Activated naive CD4-positive, alpha-beta T cell treated with anti-CD3 and anti-CD28 coated beads, Interleukin-2, amount 50 U/mL, for 24 hours (primary cell): ENCODE data around the gene ACOX1.

Experiments
- H3K27ac Mint-ChIP-seq: one replicate; pipeline ENCODE4 v1.8.0; 2021; ENCODE audit warnings: mild to moderate bottlenecking, mixed read lengths
- H3K27me3 Mint-ChIP-seq: one replicate; pipeline ENCODE4 v1.8.0; 2021; ENCODE audit warnings: mixed read lengths
- H3K36me3 Mint-ChIP-seq: one replicate; pipeline ENCODE4 v1.8.0; 2021; ENCODE audit warnings: mixed read lengths
- H3K4me1 Mint-ChIP-seq: one replicate; pipeline ENCODE4 v1.8.0; 2021; ENCODE audit warnings: mixed read lengths
- H3K4me3 Mint-ChIP-seq: one replicate; pipeline ENCODE4 v1.8.0; 2021; ENCODE audit warnings: mild to moderate bottlenecking, mixed read lengths
- H3K9me3 Mint-ChIP-seq: one replicate; pipeline ENCODE4 v1.8.0; 2021; ENCODE audit warnings: mixed read lengths

The ACOX1 gene

DNA sequence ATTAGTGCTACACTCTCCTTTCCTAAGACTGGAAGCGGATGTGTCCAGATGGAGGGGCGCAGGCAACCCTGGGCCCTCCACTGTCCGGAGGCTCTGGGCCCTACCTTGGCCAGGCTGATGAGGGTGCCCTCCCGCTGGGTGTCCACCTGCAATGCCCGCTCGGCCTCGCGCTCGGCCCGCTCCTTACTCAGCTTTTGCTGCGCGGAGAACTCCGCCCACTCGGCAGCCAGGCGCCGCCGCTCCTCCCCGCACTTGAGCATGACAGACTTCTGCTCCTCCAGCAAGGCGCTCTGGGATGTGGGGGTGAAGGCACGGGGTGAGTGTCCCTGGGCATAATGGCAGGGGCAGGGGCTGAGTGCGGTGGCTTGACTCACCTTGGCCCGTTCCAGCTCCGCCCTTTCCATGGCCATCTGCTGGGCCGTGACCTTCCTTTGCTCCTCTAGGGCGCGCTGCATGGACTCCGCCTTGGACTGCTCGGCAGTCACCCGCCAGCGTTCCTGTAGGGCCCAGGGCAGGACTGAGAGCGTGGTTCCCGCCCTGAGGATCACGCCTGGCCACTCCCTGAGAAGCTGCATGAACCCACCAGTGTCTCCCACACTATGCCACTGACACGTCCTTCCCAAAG lies 64.2 kb downstream of the ACOX1 start:
- peaks cover 3% of the 10 kb centered on the region for H3K36me3 Mint-ChIP-seq
- H3K27me3 Mint-ChIP-seq: no peaks in the 10 kb centered on the region
- no peak overlapping the region for H3K27ac Mint-ChIP-seq
- no peaks in the 10 kb centered on the region for H3K9me3 Mint-ChIP-seq
- H3K4me3 Mint-ChIP-seq: no peak overlapping the region
- H3K4me1 Mint-ChIP-seq: peaks cover 4% of the 10 kb centered on the region

- Mint-ChIP-seq H3K36me3 (peaks cover 3% of the 10 kb centered on the region), H3K9me3 (no peaks in the 10 kb centered on the region), H3K27me3 (no peaks in the 10 kb centered on the region), H3K27ac (no peak overlapping the region), H3K4me3 (no peak overlapping the region), H3K4me1 (peaks cover 4% of the 10 kb centered on the region)
Measured at GRCh38 chr17:75913537-75914210, 65.3 kb downstream of the ACOX1 start.

GRCh38 chr17:75910699-75911098 lies 68.3 kb downstream of the ACOX1 start:
- Mint-ChIP-seq H3K27me3 (no peaks in the 10 kb centered on the region), H3K27ac (no peak overlapping the region), H3K9me3 (no peaks in the 10 kb centered on the region), H3K4me3 (no peak overlapping the region), H3K36me3 (no peaks in the 10 kb centered on the region), H3K4me1 (peaks cover 10% of the 10 kb centered on the region)

DNA sequence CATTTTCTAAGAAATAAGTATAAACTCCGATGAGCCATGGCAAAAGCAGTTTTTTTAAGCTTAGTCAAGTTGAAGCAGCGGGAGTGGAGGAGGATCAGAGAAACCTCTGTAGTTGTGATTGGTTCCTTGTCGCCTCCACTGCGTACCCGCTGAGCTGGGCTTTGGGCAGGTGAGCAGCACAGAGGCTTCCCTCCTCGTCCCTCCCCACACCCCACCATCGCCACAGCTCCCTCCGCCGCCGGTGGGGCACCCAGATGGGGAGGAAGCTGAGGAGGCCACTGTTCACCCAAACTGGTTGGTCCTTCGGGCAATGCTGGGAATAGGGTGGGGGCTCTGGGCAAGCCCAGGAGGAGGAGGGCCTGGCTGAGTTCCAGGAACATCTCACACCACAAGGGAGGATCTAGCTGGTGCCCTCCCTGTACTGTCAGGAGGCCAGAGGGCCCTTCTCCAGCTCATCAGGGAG lies 69.1 kb downstream of the ACOX1 start:
- H3K36me3 Mint-ChIP-seq: no peaks in the 10 kb centered on the region
- H3K27ac Mint-ChIP-seq: no peak overlapping the region
- peaks cover 10% of the 10 kb centered on the region for H3K4me1 Mint-ChIP-seq
- H3K4me3 Mint-ChIP-seq: no peak overlapping the region
- no peaks in the 10 kb centered on the region for H3K9me3 Mint-ChIP-seq
- H3K27me3 Mint-ChIP-seq: no peaks in the 10 kb centered on the region

DNA sequence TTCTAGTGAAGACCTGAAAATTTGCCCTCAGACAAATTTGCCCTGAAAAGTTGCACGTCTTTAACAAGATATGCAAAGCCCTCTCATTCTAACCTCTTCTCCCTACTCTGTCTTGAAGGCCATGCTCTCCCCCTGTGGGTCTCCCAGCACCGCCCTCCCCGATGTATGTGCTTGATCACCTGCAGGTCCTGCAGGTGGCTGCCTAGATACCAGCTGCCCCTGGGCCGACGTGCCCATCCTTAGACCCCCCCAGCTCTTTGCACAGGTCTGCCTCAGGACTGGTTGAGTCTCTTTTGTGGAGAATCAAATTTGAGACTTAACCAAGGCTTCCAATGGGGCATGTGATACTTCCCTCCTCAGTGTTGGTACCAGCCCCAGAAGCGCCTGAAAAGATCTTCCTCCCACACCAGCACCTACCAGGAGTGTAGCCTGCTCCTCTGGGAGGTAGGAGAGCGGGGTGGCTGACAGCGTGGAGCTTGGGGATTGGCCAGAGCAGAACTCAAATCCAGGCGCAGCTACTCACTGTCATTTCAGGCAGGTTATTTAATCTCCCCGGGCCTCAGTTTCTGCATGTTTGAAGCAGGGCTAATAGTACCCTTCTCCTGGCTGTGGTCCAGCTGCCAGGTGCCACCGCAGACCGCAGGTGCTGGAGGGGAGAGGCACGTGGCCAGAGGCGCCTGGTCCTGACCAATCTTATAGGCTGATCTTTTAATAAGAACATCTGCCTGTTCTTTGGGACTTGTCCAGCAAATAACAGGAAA lies 69.7 kb downstream of the ACOX1 start:
- Mint-ChIP-seq H3K4me3 (no peak overlapping the region), H3K4me1 (peaks cover 10% of the 10 kb centered on the region), H3K9me3 (no peaks in the 10 kb centered on the region), H3K27me3 (no peaks in the 10 kb centered on the region), H3K36me3 (no peaks in the 10 kb centered on the region), H3K27ac (no peak overlapping the region)

- Mint-ChIP-seq H3K4me3 (no peak overlapping the region), H3K27me3 (no peaks in the 10 kb centered on the region), H3K9me3 (no peaks in the 10 kb centered on the region), H3K27ac (no peak overlapping the region), H3K4me1 (peaks cover 13% of the 10 kb centered on the region), H3K36me3 (no peaks in the 10 kb centered on the region)
Measured at GRCh38 chr17:75908201-75908600, 70.8 kb downstream of the ACOX1 start.

- no peaks in the 10 kb centered on the region for H3K27me3 Mint-ChIP-seq
- H3K4me3 Mint-ChIP-seq: peak overlapping the region; percentile 52
Measured at GRCh38 chr17:75906143-75906884, 72.7 kb downstream of the ACOX1 start.

DNA sequence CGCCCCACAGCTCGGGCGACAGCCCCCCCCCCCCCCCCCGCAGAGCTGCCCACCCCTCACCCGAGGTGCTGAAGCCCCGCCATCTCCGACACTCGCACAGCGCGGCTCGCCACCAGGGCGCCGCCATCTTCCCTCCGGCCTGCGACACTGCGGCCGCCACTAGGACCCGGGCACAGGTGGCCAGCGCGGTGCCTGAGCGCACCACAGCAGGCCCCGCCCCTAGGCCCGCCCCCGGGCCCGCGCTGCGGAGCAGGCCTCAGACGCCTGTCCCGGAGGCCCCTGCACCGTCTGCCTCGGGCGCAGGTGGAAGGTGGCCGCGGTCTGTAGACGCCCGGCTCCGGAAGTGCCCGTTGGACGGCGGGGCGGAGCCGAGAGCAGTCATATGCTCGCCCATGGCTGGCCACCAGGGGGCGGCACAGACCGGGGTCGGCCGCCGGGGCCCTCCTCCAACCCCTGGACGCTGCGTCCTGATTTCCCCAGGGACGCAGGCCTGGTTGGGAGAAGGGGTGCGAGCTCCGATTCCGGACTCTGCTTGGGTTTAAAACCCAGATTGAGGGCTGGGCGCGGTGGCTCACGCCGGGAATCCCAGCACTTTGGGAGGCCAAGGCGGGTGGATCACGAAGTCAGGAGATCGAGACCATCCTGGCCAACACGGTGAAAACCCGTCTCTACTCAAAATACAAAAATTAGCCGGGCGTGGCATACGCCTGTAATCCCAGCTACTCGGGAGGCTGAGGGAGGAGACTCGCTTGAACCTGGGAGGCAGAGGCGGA lies 74.0 kb downstream of the ACOX1 start, which contains the start of gene MRPL38:
Gene MRPL38 (minus strand): TSS at position 136 of the 773 bp plus-strand sequence. CDS start 9 bp downstream, at position 127.
- H3K4me3 Mint-ChIP-seq: peak within 1 kb of the TSS; percentile 96
- no peaks in the 10 kb centered on the region for H3K9me3 Mint-ChIP-seq
- peak within 1 kb of the TSS; percentile 94 for H3K27ac Mint-ChIP-seq

More at GRCh38 chr17:75906143-75906884, 72.7 kb downstream of the ACOX1 start:
- peaks cover 13% of the 10 kb centered on the region for H3K4me1 Mint-ChIP-seq
- H3K9me3 Mint-ChIP-seq: no peaks in the 10 kb centered on the region
- H3K27ac Mint-ChIP-seq: no peak overlapping the region
- no peaks in the 10 kb centered on the region for H3K36me3 Mint-ChIP-seq

DNA sequence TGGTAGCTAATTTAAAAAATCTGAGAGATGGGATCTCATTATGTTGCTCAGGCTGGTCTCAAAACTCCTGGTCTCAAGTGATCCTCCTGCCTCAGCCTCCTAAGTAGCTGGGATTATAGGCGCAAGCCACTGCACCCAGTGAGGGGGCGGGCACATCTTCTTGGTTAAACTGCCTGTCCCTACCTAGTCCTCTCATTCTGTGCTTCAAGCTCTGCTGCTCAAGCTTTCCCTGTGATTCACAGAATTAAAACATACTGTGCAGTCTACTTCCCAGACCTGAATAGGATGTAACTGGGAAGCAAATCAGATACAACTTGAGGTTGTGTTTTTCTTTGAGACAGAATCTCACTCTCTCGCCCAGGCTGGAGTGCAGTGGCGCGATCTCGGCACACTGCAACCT lies 76.6 kb downstream of the ACOX1 start:
- H3K27me3 Mint-ChIP-seq: no peaks in the 10 kb centered on the region

More for the DNA sequence above, 74.0 kb downstream of the ACOX1 start, which contains the start of gene MRPL38:
- Mint-ChIP-seq H3K36me3 (no peaks in the 10 kb centered on the region), H3K27me3 (no peaks in the 10 kb centered on the region), H3K4me1 (peaks cover 11% of the 10 kb centered on the region)

GRCh38 chr17:75901727-75902126 lies 77.2 kb downstream of the ACOX1 start:
- no peaks in the 10 kb centered on the region for H3K9me3 Mint-ChIP-seq
- peaks cover 9% of the 10 kb centered on the region for H3K4me1 Mint-ChIP-seq
- H3K27ac Mint-ChIP-seq: no peak overlapping the region
- H3K4me3 Mint-ChIP-seq: no peak overlapping the region
- H3K36me3 Mint-ChIP-seq: peaks cover 5% of the 10 kb centered on the region
- no peaks in the 10 kb centered on the region for H3K27me3 Mint-ChIP-seq

More for the DNA sequence above, 76.6 kb downstream of the ACOX1 start:
- Mint-ChIP-seq H3K4me3 (no peak overlapping the region), H3K27ac (no peak overlapping the region), H3K4me1 (peaks cover 9% of the 10 kb centered on the region), H3K36me3 (peaks cover 5% of the 10 kb centered on the region), H3K9me3 (no peaks in the 10 kb centered on the region)

DNA sequence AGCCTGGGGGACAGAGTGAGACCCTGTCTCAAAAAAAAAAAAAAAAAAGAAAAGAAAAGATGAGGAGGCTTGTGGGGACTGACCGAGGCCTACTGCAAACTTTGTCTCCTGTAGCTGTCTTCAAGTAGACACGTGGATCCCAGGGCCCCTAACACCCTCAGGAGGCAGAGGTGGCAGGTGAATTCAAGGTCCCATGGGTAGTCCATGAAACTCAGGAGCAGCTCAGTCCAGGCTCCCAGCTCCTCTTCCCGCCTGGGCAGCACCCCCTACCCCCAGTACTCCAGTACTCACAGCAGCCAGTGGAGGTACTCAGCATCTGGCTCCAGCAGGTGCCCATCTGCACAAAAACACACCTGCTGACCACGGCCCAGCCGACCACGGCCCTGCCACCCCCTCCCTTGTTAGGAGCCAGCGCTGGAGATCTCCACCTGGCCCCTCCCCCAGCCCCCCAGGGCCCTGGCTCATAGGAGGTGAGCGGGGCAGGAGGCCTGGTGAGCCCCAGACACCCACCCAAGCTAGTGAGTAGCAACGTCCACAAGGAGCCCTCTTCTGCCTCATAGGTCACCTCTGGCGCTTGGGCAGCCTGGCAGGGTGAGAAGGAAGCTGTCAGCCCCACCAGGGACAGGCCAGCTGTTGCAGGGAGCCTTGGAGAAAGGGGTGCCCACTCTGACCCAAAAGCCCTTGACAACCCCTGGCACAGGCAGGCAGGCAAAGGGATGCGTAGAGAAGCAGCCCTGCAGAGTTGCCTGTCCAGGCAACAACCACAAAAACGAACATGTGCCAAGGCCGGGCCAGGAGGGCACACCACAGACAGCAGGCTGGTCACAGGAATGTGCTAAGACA lies 78.1 kb downstream of the ACOX1 start:
- H3K4me3 Mint-ChIP-seq: no peak overlapping the region
- no peak overlapping the region for H3K27ac Mint-ChIP-seq
- no peaks in the 10 kb centered on the region for H3K9me3 Mint-ChIP-seq
- peaks cover 4% of the 10 kb centered on the region for H3K4me1 Mint-ChIP-seq
- H3K27me3 Mint-ChIP-seq: no peaks in the 10 kb centered on the region
- peaks cover 5% of the 10 kb centered on the region for H3K36me3 Mint-ChIP-seq

DNA sequence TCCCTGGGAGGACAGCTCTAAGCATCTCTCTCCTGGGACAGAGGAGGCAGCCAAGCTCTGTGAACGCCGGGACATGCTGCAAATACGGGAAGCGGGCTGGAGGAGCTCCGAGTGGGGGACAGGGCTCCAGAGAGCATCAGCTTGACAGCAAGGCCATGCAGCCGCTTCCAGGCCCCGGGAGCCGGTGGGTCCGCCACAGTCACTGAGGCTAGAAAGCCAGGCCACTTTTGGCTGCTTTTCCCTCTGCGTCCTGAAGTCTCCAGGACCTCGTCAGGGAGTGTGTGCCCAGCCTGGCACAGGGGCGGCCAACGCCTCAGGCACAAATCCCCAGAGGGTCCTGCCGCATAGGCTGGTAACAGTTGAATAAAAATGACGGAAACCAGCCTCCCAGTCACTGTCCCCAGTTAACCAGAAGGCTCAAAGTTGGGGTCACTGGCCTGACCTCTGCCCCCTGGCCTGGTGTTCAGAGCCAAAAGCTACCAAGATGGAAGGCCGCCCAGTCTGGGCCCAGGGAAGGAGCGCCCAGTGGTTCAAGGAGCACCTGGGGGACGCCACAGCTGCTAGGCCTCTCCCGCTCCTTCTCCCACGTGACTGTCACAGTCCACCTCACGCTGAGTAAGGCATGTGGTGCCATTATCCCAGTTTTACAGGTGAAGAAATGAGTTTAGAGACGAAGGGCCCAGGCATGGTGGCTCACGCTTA lies 79.0 kb downstream of the ACOX1 start:
- Mint-ChIP-seq H3K9me3 (no peaks in the 10 kb centered on the region), H3K27ac (no peak overlapping the region), H3K36me3 (peaks cover 5% of the 10 kb centered on the region), H3K4me3 (no peak overlapping the region), H3K27me3 (no peaks in the 10 kb centered on the region), H3K4me1 (peaks cover 13% of the 10 kb centered on the region)

DNA sequence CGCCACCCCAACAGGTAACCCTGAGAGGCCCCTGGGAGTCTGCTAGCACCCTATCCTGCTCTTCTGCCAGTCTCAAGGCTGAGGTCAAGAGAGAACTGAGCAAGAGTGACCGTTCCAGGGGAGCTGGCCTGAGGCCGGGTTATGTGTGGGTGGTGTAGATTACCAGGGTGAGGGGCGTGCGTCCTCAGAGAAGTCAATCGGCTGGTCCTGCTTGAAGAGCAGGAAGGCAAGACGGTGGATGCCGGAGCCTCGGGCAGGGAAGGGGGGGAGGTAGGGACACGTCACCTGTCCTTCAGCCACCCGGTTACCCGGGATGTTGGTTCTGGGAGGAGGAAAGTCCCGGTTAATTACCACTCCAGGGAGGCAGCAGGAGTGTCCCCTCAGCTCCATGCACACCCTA lies 79.6 kb downstream of the ACOX1 start:
- no peaks in the 10 kb centered on the region for H3K27me3 Mint-ChIP-seq
- no peak overlapping the region for H3K4me3 Mint-ChIP-seq
- peaks cover 5% of the 10 kb centered on the region for H3K36me3 Mint-ChIP-seq
- H3K9me3 Mint-ChIP-seq: no peaks in the 10 kb centered on the region
- peaks cover 14% of the 10 kb centered on the region for H3K4me1 Mint-ChIP-seq
- no peak overlapping the region for H3K27ac Mint-ChIP-seq
